MCF 10A (cell line): Measurements from ENCODE around the gene COG3. TPM values are rescaled to one million over a fixed set of nuclear protein-coding genes. Genes with fewer than 3 reads are reported as not detected.

Experiments used
- BruUV-seq: library from RNA; stranded (reverse); fragments of 400-500 nt; replicated peaks from 2 replicates; lab custom pipeline; 2021; lab: Mats Ljungman, UMichigan
- CTCF ChIA-PET: fragments of 300-600 bp; sonication (Branson Sonifier 250); formaldehyde crosslinking; extraction: SDS; loops from one replicate; lab custom pipeline; 2021; ENCODE audit warnings: antibody characterized with exemption, inconsistent platforms; lab: Yijun Ruan, JAX
- POLR2A ChIA-PET: fragments of 300-600, 350-650 bp; sonication (Branson Sonifier 250); formaldehyde crosslinking; extraction: SDS; loops from one replicate; lab custom pipeline; 2020; ENCODE audit warnings: antibody characterized with exemption, inconsistent platforms; lab: Yijun Ruan, JAX
- DNase-seq: peaks from one replicate; pipeline ENCODE4 v3.0.0-alpha.2; 2018; ENCODE audit not compliant: unreplicated experiment
- H3K27ac Mint-ChIP-seq: one replicate; pipeline ENCODE4 v1.8.0; 2022; ENCODE audit warnings: mild to moderate bottlenecking, low read depth, mixed read lengths; ENCODE audit not compliant: unreplicated experiment
- H3K27me3 Mint-ChIP-seq: one replicate; pipeline ENCODE4 v1.8.0; 2022; ENCODE audit warnings: mixed read lengths; ENCODE audit not compliant: insufficient read depth, unreplicated experiment
- H3K36me3 Mint-ChIP-seq: one replicate; pipeline ENCODE4 v1.8.0; 2022; ENCODE audit warnings: mild to moderate bottlenecking, moderate library complexity, mixed read lengths; ENCODE audit not compliant: insufficient read depth, unreplicated experiment
- H3K4me1 Mint-ChIP-seq: one replicate; pipeline ENCODE4 v1.8.0; 2022; ENCODE audit warnings: mixed read lengths; ENCODE audit not compliant: insufficient read depth, unreplicated experiment
- H3K4me3 Mint-ChIP-seq: one replicate; pipeline ENCODE4 v1.8.0; 2022; ENCODE audit warnings: mild to moderate bottlenecking, moderate library complexity, mixed read lengths; ENCODE audit not compliant: unreplicated experiment
- H3K9me3 Mint-ChIP-seq: one replicate; pipeline ENCODE4 v1.8.0; 2022; ENCODE audit warnings: mixed read lengths; ENCODE audit not compliant: unreplicated experiment
- CTCF ChIP-seq: fragments of 200-600 bp; IDR thresholded peaks from one replicate; pipeline ENCODE4 v1.8.0; 2022; ENCODE audit warnings: antibody characterized with exemption, mild to moderate bottlenecking; ENCODE audit not compliant: unreplicated experiment
- intact Hi-C: fragments of 100-400 bp; cut with micrococcal nuclease; formaldehyde crosslinking; loops from 2 replicates; pipeline ENCODE4 v1.14.1; 2022
- total RNA-seq: library from RNA; stranded (reverse); gene quantifications from 2 replicates; pipeline ENCODE4 v1.2.3, GENCODE V29; 2022

Gene COG3
- total RNA-seq, 1 experiment from 2014 or later, result 44.1 TPM

GRCh38 chr13:45511310-45512097, 46.8 kb downstream of the COG3 start:
- peaks cover 6% of the 10 kb centered on the region for H3K4me1 Mint-ChIP-seq
- ChIA-PET CTCF (interaction anchor here (0.6 to 1.3 kb wide), 12 partner anchors 11 to 764 kb away, joined by 3 to 7 read pairs (median 3); no protein-coding TSS in a partner anchor), POLR2A (interaction anchor here (0.6 to 0.8 kb wide), 2 partner anchors 144 to 803 kb away, joined by 3 read pairs; no protein-coding TSS in a partner anchor)
- DNase-seq, result peak; percentile 71
- peak; percentile 69 for TF ChIP-seq CTCF
- H3K27ac Mint-ChIP-seq, result no peak overlapping the region
- no peaks in the 10 kb centered on the region for H3K27me3 Mint-ChIP-seq
- BruUV-seq, result no TSS peak
- no peak overlapping the region for H3K4me3 Mint-ChIP-seq
- H3K36me3 Mint-ChIP-seq, result peaks cover 80% of the 10 kb centered on the region
- intact Hi-C loops, result loop anchor here (2.0 kb wide), 1 partner anchor 207 kb away; no protein-coding TSS in a partner anchor
- H3K9me3 Mint-ChIP-seq, result no peaks in the 10 kb centered on the region

- ChIA-PET CTCF (interaction anchor here (0.5 to 1.3 kb wide), 15 partner anchors 9 to 764 kb away, joined by 3 to 7 read pairs (median 3); no protein-coding TSS in a partner anchor), POLR2A (interaction anchor here (0.8 kb wide), 1 partner anchor 802 kb away, joined by 3 read pairs; no protein-coding TSS in a partner anchor)
- H3K27ac Mint-ChIP-seq, result no peak overlapping the region
- intact Hi-C loops, result no loop called here
- no TSS peak for BruUV-seq
- H3K9me3 Mint-ChIP-seq, result no peaks in the 10 kb centered on the region
- peaks cover 6% of the 10 kb centered on the region for H3K4me1 Mint-ChIP-seq
- no peak for DNase-seq
- TF ChIP-seq CTCF, result no peak
- no peaks in the 10 kb centered on the region for H3K27me3 Mint-ChIP-seq
- H3K36me3 Mint-ChIP-seq, result peaks cover 79% of the 10 kb centered on the region
- H3K4me3 Mint-ChIP-seq, result no peak overlapping the region
Measured at GRCh38 chr13:45512098-45512496, 47.4 kb downstream of the COG3 start.

GRCh38 chr13:45516757-45517156, 52.0 kb downstream of the COG3 start:
- no peaks in the 10 kb centered on the region for H3K27me3 Mint-ChIP-seq
- intact Hi-C loops, result no loop called here
- TF ChIP-seq CTCF, result no peak
- no peak for DNase-seq
- H3K4me3 Mint-ChIP-seq, result no peak overlapping the region
- POLR2A ChIA-PET, result no interaction called here
- H3K4me1 Mint-ChIP-seq, result peaks cover 21% of the 10 kb centered on the region
- H3K36me3 Mint-ChIP-seq, result peaks cover 83% of the 10 kb centered on the region
- H3K9me3 Mint-ChIP-seq, result no peaks in the 10 kb centered on the region
- no peak overlapping the region for H3K27ac Mint-ChIP-seq
- BruUV-seq, result no TSS peak
- CTCF ChIA-PET, result no interaction called here

- Mint-ChIP-seq H3K27ac (no peak overlapping the region), H3K4me1 (peaks cover 19% of the 10 kb centered on the region), H3K27me3 (no peaks in the 10 kb centered on the region), H3K4me3 (no peak overlapping the region), H3K9me3 (no peaks in the 10 kb centered on the region), H3K36me3 (peaks cover 90% of the 10 kb centered on the region)
- ChIA-PET CTCF (interaction anchor here (0.6 to 1.4 kb wide), 2 partner anchors 12 to 67 kb away, joined by 3 read pairs; no protein-coding TSS in a partner anchor), POLR2A (interaction anchor here (0.6 kb wide), 1 partner anchor 16 kb away, joined by 4 read pairs; no protein-coding TSS in a partner anchor)
- BruUV-seq, result no TSS peak
- TF ChIP-seq CTCF, result no peak
- intact Hi-C loops, result no loop called here
- DNase-seq, result peak; percentile 47
Measured at GRCh38 chr13:45518525-45519245, 53.9 kb downstream of the COG3 start.
